OCI-LY3 (cell line): ENCODE results near the gene ABCC12.

Experiments
- H2AFZ ChIP-seq: fragments of 200-600, 300-600 bp; shearing (Covaris generic); 2 replicates; pipeline ENCODE4 v1.6.0; 2014; ENCODE audit warnings: antibody characterized with exemption, low read depth, low read length
- H3K27ac ChIP-seq: fragments of 200-600, 300-600 bp; sonication (generic); 2 replicates; pipeline ENCODE4 v1.5.1; 2014; ENCODE audit warnings: mild to moderate bottlenecking, low read length, moderate library complexity, mixed read lengths
- H3K27me3 ChIP-seq: fragments of 200-600, 300-600 bp; sonication (generic); 2 replicates; pipeline ENCODE4 v1.6.1; 2014; ENCODE audit warnings: low read depth, low read length, mixed read lengths
- H3K36me3 ChIP-seq: fragments of 200-600, 300-600 bp; sonication (generic); replicated peaks from 2 replicates; pipeline ENCODE3; 2014; ENCODE audit warnings: low read depth, low read length, mixed read lengths
- H3K4me1 ChIP-seq: fragments of 300-600, 200-600 bp; sonication (generic); 2 replicates; pipeline ENCODE4 v1.6.1; 2014; ENCODE audit warnings: low read length, mixed read lengths
- H3K4me2 ChIP-seq: fragments of 200-600, 300-600 bp; sonication (generic); 2 replicates; pipeline ENCODE4 v1.6.1; 2014; ENCODE audit warnings: low read length, mixed read lengths
- H3K4me3 ChIP-seq: fragments of 300-600, 200-600 bp; sonication (generic); 2 replicates; pipeline ENCODE4 v1.5.1; 2014; ENCODE audit warnings: antibody characterized with exemption, mild to moderate bottlenecking, low read length, moderate library complexity
- H3K79me2 ChIP-seq: fragments of 300-600, 200-600 bp; shearing (Covaris generic); 2 replicates; pipeline ENCODE4 v1.6.1; 2014; ENCODE audit warnings: mild to moderate bottlenecking, low read length, mixed read lengths
- H3K9ac ChIP-seq: fragments of 300-600, 200-600 bp; shearing (Covaris generic); 2 replicates; pipeline ENCODE4 v1.6.0; 2014; ENCODE audit warnings: mild to moderate bottlenecking, low read length, moderate library complexity
- H3K9me3 ChIP-seq: fragments of 200-600, 300-600 bp; shearing (Covaris generic); 2 replicates; pipeline ENCODE4 v1.6.1; 2014; ENCODE audit warnings: low read length, mixed read lengths; ENCODE audit not compliant: insufficient read depth
- H4K20me1 ChIP-seq: fragments of 200-600, 300-600 bp; sonication (generic); 2 replicates; pipeline ENCODE4 v1.6.1; 2016; ENCODE audit warnings: low read length, mixed read lengths; ENCODE audit not compliant: insufficient read depth
- EZH2phosphoT487 ChIP-seq: fragments of 200-600 bp; shearing (Covaris generic); IDR thresholded peaks from 2 replicates; pipeline ENCODE4 v1.6.1; 2018; ENCODE audit warnings: antibody characterized with exemption, mixed run types, low read depth
- TF ChIP-seq, protein P1 (sequence below): fragments of 200-600, 300-600 bp; sonication (generic); IDR thresholded peaks from 2 replicates; pipeline ENCODE4 v1.5.1; 2014; ENCODE audit warnings: antibody characterized with exemption, low read length, low read depth

The ABCC12 gene

GRCh38 chr16:48143812-48144368 is 11.9 kb downstream of the ABCC12 start:
- Histone ChIP-seq H3K9me3 (no peaks in the 10 kb centered on the region), H3K27me3 (peaks cover 14% of the 10 kb centered on the region), H3K4me1 (no peaks in the 10 kb centered on the region), H3K36me3 (no peaks in the 10 kb centered on the region), H3K4me3 (no peak overlapping the region), H2AFZ (no peak overlapping the region), H3K9ac (no peak overlapping the region), H3K79me2 (no peaks in the 10 kb centered on the region), H3K27ac (no peak overlapping the region), H3K4me2 (no peak overlapping the region), H4K20me1 (no peaks in the 10 kb centered on the region)
- TF ChIP-seq, protein P1, sequence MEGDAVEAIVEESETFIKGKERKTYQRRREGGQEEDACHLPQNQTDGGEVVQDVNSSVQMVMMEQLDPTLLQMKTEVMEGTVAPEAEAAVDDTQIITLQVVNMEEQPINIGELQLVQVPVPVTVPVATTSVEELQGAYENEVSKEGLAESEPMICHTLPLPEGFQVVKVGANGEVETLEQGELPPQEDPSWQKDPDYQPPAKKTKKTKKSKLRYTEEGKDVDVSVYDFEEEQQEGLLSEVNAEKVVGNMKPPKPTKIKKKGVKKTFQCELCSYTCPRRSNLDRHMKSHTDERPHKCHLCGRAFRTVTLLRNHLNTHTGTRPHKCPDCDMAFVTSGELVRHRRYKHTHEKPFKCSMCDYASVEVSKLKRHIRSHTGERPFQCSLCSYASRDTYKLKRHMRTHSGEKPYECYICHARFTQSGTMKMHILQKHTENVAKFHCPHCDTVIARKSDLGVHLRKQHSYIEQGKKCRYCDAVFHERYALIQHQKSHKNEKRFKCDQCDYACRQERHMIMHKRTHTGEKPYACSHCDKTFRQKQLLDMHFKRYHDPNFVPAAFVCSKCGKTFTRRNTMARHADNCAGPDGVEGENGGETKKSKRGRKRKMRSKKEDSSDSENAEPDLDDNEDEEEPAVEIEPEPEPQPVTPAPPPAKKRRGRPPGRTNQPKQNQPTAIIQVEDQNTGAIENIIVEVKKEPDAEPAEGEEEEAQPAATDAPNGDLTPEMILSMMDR = no peak
- no peak for TF ChIP-seq EZH2phosphoT487

- TF ChIP-seq, protein P1 = no peak
- TF ChIP-seq EZH2phosphoT487 = no peak
- Histone ChIP-seq H4K20me1 (no peaks in the 10 kb centered on the region), H3K4me3 (no peak overlapping the region), H3K27ac (no peak overlapping the region), H3K4me2 (no peak overlapping the region), H3K36me3 (no peaks in the 10 kb centered on the region), H3K27me3 (peaks cover 14% of the 10 kb centered on the region), H3K4me1 (no peaks in the 10 kb centered on the region), H3K9me3 (no peaks in the 10 kb centered on the region), H3K79me2 (no peaks in the 10 kb centered on the region), H3K9ac (no peak overlapping the region), H2AFZ (no peak overlapping the region)
Observed at GRCh38 chr16:48140821-48141220, 15.0 kb downstream of the ABCC12 start.

GRCh38 chr16:48139517-48139916 is 16.3 kb downstream of the ABCC12 start:
- Histone ChIP-seq H3K4me3 (no peak overlapping the region), H3K9me3 (no peaks in the 10 kb centered on the region), H3K27me3 (peaks cover 14% of the 10 kb centered on the region), H3K4me2 (no peak overlapping the region), H3K4me1 (no peaks in the 10 kb centered on the region), H2AFZ (no peak overlapping the region), H3K27ac (no peak overlapping the region), H3K9ac (no peak overlapping the region), H4K20me1 (no peaks in the 10 kb centered on the region), H3K79me2 (no peaks in the 10 kb centered on the region), H3K36me3 (no peaks in the 10 kb centered on the region)
- TF ChIP-seq, protein P1 = no peak
- no peak for TF ChIP-seq EZH2phosphoT487

GRCh38 chr16:48138543-48138942 is 17.2 kb downstream of the ABCC12 start:
- Histone ChIP-seq H3K9me3 (no peaks in the 10 kb centered on the region), H3K4me1 (no peaks in the 10 kb centered on the region), H3K9ac (no peak overlapping the region), H3K27me3 (peaks cover 19% of the 10 kb centered on the region), H4K20me1 (no peaks in the 10 kb centered on the region), H2AFZ (no peak overlapping the region), H3K27ac (no peak overlapping the region), H3K79me2 (no peaks in the 10 kb centered on the region), H3K4me2 (no peak overlapping the region), H3K36me3 (no peaks in the 10 kb centered on the region), H3K4me3 (no peak overlapping the region)
- TF ChIP-seq EZH2phosphoT487 = no peak
- TF ChIP-seq, protein P1 = no peak
